WTC11 (cell line): ENCODE results near the gene ERICH3.

Experiments
- CBFB ChIP-seq: sonication (generic); formaldehyde crosslinking; IDR thresholded peaks from 2 replicates; pipeline ENCODE4 v1.8.1; 2022; ENCODE audit warnings: mild to moderate bottlenecking, low read depth, missing genetic modification reagents
- CREB1 ChIP-seq: sonication (generic); formaldehyde crosslinking; IDR thresholded peaks from 2 replicates; pipeline ENCODE4 v1.8.0; 2023; ENCODE audit warnings: mild to moderate bottlenecking, missing genetic modification reagents
- CREM ChIP-seq: sonication (generic); formaldehyde crosslinking; IDR thresholded peaks from 2 replicates; pipeline ENCODE4 v1.8.1; 2022; ENCODE audit warnings: mild to moderate bottlenecking, missing genetic modification reagents, moderate library complexity
- E2F5 ChIP-seq: sonication (generic); formaldehyde crosslinking; IDR thresholded peaks from 2 replicates; pipeline ENCODE4 v1.8.1; 2022; ENCODE audit warnings: mild to moderate bottlenecking, moderate library complexity, missing genetic modification reagents
- ELF4 ChIP-seq: sonication (generic); formaldehyde crosslinking; IDR thresholded peaks from 2 replicates; pipeline ENCODE4 v1.8.1; 2022; ENCODE audit warnings: low read depth, mild to moderate bottlenecking, moderate library complexity, missing genetic modification reagents
- OVOL2 ChIP-seq: fragments of 250-450 bp; sonication (Bioruptor Pico); IDR thresholded peaks from 2 replicates; pipeline ENCODE4 v1.9.0; 2021; ENCODE audit warnings: mild to moderate bottlenecking, borderline replicate concordance
- STAT6 ChIP-seq: sonication (generic); formaldehyde crosslinking; conservative IDR thresholded peaks from 2 replicates; pipeline ENCODE4 v1.8.1; 2023; ENCODE audit warnings: mild to moderate bottlenecking, low read depth, missing genetic modification reagents, moderate library complexity
- ZNF232 ChIP-seq: sonication (generic); formaldehyde crosslinking; IDR thresholded peaks from 2 replicates; pipeline ENCODE4 v1.8.0; 2022; ENCODE audit warnings: mild to moderate bottlenecking, missing genetic modification reagents
- TF ChIP-seq, protein P1 (sequence below): fragments of 200-600 bp; IDR thresholded peaks from 2 replicates; pipeline ENCODE4 v1.8.0; 2022; ENCODE audit warnings: antibody characterized with exemption
- TF ChIP-seq, protein P2 (sequence below): sonication (generic); formaldehyde crosslinking; IDR thresholded peaks from 2 replicates; pipeline ENCODE4 v1.8.1; 2022; ENCODE audit warnings: low read depth, missing genetic modification reagents, borderline replicate concordance
- TF ChIP-seq, protein P3 (sequence below): sonication (generic); formaldehyde crosslinking; IDR thresholded peaks from 2 replicates; pipeline ENCODE4 v1.8.0; 2022; ENCODE audit warnings: mild to moderate bottlenecking, missing genetic modification reagents
- TF ChIP-seq, protein P4 (sequence below): sonication (generic); formaldehyde crosslinking; IDR thresholded peaks from 2 replicates; pipeline ENCODE4 v1.8.1; 2023; ENCODE audit warnings: mild to moderate bottlenecking, missing genetic modification reagents, moderate library complexity

GRCh38 chr1:74703386-74704182 lies 30.0 kb upstream of the ERICH3 start:
- TF ChIP-seq, protein P1, sequence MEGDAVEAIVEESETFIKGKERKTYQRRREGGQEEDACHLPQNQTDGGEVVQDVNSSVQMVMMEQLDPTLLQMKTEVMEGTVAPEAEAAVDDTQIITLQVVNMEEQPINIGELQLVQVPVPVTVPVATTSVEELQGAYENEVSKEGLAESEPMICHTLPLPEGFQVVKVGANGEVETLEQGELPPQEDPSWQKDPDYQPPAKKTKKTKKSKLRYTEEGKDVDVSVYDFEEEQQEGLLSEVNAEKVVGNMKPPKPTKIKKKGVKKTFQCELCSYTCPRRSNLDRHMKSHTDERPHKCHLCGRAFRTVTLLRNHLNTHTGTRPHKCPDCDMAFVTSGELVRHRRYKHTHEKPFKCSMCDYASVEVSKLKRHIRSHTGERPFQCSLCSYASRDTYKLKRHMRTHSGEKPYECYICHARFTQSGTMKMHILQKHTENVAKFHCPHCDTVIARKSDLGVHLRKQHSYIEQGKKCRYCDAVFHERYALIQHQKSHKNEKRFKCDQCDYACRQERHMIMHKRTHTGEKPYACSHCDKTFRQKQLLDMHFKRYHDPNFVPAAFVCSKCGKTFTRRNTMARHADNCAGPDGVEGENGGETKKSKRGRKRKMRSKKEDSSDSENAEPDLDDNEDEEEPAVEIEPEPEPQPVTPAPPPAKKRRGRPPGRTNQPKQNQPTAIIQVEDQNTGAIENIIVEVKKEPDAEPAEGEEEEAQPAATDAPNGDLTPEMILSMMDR = no peak
- TF ChIP-seq CREB1 (CRISPR knock-in tag) (no peak), CBFB (CRISPR knock-in tag) (no peak), ELF4 (CRISPR knock-in tag) (no peak), CREM (no peak), OVOL2 (CRISPR knock-in tag) (no peak), E2F5 (no peak), STAT6 (CRISPR knock-in tag) (no peak), ZNF232 (CRISPR knock-in tag) (no peak)
- TF ChIP-seq, protein P2, sequence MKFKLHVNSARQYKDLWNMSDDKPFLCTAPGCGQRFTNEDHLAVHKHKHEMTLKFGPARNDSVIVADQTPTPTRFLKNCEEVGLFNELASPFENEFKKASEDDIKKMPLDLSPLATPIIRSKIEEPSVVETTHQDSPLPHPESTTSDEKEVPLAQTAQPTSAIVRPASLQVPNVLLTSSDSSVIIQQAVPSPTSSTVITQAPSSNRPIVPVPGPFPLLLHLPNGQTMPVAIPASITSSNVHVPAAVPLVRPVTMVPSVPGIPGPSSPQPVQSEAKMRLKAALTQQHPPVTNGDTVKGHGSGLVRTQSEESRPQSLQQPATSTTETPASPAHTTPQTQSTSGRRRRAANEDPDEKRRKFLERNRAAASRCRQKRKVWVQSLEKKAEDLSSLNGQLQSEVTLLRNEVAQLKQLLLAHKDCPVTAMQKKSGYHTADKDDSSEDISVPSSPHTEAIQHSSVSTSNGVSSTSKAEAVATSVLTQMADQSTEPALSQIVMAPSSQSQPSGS = no peak
- TF ChIP-seq, protein P3, sequence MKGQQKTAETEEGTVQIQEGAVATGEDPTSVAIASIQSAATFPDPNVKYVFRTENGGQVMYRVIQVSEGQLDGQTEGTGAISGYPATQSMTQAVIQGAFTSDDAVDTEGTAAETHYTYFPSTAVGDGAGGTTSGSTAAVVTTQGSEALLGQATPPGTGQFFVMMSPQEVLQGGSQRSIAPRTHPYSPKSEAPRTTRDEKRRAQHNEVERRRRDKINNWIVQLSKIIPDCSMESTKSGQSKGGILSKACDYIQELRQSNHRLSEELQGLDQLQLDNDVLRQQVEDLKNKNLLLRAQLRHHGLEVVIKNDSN (CRISPR knock-in tag) = no peak
- TF ChIP-seq, protein P4, sequence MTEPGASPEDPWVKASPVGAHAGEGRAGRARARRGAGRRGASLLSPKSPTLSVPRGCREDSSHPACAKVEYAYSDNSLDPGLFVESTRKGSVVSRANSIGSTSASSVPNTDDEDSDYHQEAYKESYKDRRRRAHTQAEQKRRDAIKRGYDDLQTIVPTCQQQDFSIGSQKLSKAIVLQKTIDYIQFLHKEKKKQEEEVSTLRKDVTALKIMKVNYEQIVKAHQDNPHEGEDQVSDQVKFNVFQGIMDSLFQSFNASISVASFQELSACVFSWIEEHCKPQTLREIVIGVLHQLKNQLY (CRISPR knock-in tag) = no peak
